T-helper 1 cell treated with Interleukin-12 subunit alpha and Interleukin-12 subunit beta and Interleukin-4 antibody, amounts not matched to agents 30 ng/mL and 1 ng/mL, for 36 hours (primary cell): Measurements from ENCODE around the gene COL5A1. TPM values are rescaled to one million over a fixed set of nuclear protein-coding genes. Genes with fewer than 3 reads are reported as not detected.
"Not testable (repeated sequence)": the region's sequence is repeated elsewhere in the genome, so short reads cannot be mapped to it uniquely, and the experiment has no call there.

Experiments
- intact Hi-C: fragments of 100-400 bp; cut with micrococcal nuclease; formaldehyde crosslinking; loops from one replicate; pipeline ENCODE4 v1.15.1; 2024
- total RNA-seq: library from RNA; stranded (reverse); gene quantifications from 2 replicates; pipeline ENCODE4 v1.2.3, GENCODE V29; 2022

The COL5A1 gene
- total RNA-seq, 1 donor from 2014 or later = 0.02 TPM

DNA sequence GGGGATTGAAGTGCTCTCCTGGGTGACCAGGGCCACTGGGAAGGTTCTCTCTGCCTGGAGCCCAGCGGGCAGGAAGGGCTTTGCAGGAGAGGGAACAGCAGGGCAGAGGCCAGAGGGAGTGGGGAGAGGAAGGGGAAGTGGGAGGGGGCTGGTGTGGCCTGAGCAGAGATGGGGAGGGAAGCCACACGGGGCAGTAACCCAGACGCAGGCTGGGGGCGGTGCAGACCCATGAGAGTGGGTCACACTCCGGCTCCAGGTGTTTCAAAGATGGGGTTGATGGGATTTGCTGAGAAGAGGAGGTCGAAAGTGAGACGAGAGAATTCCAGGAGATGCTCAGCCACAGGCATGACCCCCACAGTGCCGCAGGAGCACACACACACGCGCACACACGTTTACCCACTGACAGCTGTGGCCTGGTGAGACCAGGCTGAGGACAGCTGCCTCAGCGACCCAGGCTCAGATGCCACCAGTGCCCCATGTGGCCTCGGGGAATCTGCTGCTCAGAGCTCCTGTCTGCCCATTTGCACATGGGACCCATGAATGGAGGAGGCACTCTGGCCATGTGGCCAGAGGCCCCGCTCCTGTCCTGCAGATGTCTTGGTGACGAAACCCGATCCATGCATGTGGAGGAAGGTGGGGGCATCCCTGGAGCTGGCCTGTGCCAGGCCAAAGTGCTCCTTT lies 206.3 kb downstream of the COL5A1 start:
- intact Hi-C loops = no loop called here

DNA sequence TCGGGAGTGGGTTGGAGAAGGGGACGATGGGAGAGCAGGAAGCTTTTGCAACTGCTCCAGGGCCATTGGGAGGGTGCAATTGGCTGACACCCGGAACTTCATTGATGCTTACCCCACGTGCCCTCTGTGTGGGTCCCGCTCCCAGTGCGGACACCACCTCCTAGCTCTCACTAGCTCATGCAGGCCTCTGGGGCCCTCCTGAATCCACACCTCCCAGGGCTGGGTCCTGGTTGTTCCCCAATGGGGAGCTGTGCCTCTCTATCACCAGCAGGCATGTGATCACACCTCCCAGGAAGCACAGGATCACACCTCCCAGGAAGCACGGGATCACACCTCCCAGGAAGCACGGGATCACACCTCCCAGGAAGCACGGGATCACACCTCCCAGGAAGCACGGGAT lies 206.9 kb downstream of the COL5A1 start:
- intact Hi-C loops = no loop called here

DNA sequence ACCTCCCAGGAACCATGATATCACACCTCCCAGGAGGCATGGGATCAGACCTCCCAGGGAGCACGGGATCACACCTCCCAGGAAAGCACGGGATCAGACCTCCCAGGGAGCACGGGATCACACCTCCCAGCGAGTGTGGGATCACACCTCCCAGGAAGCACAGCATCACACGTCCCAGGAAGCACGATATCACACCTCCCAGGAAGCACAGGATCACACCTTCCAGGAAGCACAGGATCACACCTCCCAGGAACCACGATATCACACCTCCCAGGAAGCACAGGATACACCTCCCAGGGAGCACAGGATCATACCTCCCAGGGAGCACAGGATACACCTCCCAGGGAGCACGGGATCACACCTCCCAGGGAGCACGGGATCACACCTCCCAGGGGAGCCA lies 209.0 kb downstream of the COL5A1 start:
- intact Hi-C loops = no loop called here

DNA sequence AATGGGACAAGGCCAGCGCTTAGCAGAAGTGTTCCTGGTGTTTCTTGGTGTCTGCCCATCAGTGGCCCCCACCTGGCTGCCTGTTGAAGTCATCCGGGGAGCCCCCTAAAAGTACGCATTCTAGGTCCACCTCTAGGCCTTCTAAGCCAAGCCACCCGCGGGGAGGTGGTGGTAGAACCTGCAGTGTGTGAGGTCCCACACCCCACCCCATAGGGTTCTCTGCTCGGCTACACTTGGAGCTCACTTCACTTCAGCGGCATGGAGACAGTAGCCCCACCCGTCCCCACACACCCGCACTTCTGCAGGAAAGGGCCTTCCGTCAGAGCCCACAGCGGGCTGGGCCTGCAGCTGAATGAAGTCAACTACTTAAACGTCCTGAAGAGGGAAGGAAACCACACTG lies 209.4 kb downstream of the COL5A1 start:
- intact Hi-C loops = no loop called here

DNA sequence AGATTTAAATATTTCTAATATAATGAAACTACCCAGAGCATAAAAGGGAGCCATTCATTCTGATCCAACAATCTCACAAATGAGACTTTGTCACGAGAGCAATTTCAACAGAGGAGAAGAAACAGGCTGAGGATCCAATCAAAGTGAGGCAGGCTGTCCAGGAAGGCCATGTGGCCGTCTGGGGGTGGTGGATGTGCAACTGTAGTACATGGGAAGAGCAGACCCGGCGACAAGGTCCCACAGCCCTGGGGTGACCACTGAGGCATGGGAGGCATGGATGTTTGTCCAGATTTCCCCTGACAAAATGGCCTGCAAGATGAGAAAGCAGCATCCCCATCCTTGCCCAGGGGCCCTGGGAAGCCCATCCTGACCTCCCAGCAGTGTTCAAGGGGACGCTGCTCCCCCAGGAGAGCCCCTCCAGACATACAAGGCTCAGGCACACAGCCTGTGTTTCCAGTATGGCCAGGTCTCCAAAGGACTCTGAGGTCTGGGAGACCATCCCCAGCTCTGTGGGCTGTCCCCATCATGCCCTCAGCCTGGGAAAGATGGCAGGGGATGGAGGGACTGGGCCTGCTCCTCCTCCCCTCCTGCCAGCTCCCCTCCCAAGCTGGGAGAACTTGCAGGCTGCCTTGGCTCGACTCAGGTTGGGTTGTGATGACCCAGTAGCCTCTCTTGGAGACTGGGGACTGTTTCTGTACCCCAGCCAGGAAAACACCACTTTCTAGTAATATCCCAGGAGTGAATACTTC lies 211.5 kb downstream of the COL5A1 start:
- intact Hi-C loops = no loop called here

- intact Hi-C loops = no loop called here
Measured at GRCh38 chr9:134853893-134854292, 212.3 kb downstream of the COL5A1 start.

GRCh38 chr9:134854541-134854981 lies 213.0 kb downstream of the COL5A1 start:
- intact Hi-C loops = no loop called here

GRCh38 chr9:134855231-134855899 lies 213.8 kb downstream of the COL5A1 start:
- intact Hi-C loops = no loop called here

GRCh38 chr9:134855900-134856377 lies 214.3 kb downstream of the COL5A1 start:
- intact Hi-C loops = no loop called here

DNA sequence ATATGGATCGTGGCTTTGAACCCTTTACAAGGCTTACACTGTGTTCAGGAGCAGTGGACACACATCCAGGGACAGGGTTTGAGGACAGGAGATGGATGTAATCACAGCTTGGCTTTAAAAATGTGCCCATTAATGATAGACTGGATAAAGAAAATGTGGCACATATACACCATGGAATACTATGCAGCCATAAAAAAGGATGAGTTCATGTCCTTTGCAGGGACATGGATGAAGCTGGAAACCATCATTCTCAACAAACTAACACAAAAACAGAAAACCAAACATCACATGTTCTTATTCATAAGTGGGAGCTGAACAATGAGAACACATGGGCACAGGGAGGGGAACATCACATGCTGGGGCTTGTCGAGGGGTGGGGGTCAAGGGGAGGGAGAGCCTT lies 215.8 kb downstream of the COL5A1 start:
- intact Hi-C loops = not testable (repeated sequence)

DNA sequence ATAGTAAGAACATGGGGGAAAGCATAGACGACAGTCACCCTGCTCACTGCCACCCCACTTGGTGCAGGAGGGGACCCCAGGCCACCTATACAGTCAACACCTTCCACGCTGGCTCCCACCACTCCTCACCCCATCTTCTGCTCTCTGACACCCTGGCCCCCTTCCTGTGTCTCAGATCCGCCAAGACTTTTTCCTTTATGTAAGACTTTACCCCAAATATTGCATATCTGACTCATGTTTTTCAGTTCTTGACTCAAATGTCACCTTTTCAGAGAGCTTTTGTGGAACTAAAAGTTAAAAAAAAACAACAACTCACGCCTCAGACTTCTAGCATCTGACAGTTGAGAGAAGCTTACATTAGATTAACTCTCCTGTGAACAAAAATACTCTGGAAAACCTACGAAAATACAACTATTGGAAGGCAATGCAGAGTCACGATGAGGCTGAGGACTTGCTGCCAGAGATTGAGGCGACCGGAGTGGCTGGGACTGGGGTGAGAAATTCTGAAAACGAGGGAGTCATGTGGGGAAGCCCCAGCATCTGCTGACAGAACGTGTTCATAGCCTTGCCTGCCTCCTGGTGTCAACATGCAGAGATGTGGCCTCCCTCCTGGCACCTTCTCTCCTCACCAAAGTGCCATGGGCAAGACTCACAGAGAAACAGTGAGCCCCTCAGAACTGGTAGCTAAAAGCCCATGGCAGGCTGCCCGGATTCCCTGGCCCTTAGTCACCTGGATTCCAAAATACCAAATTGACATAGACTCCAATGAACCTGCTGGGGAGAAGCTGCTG lies 216.6 kb downstream of the COL5A1 start:
- intact Hi-C loops = no loop called here

- intact Hi-C loops = no loop called here
Measured at GRCh38 chr9:134860510-134860909, 218.9 kb downstream of the COL5A1 start.

DNA sequence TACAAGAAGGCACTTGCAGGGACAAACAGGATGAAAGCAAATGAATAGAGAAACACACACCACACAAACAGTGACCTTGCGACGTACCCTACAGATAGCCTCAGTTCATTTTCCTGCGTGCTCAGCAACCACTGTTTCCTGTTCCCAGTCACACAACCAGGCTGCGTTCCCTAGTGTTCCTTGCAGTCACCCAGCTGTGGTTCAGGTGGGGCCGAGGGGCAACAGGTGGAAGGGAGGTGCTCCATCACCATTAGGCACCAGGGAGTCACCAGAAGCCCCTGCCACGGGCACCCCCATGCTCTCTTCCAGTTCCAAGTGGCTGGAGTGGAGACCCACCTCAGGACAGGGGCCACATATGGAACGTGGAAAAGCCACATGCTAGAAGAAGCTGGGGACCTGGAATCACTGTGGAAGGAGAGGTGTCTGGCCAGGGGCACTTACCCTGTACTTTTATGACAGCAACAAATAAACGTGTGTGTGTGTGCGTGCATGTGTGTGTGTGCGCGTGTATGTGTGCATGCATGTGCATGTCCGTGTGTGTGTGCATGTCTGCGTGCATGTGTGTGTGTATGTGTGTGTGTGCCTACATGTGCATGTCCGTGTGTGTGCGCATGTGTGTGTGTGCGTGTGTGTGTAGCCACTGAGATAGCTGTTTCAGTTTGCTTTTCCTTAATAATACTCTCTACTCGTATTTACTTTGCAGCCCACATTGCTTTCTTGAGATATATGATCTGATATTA lies 220.2 kb downstream of the COL5A1 start:
- intact Hi-C loops = no loop called here

- intact Hi-C loops = no loop called here
Measured at GRCh38 chr9:134863306-134863902, 221.8 kb downstream of the COL5A1 start.

DNA sequence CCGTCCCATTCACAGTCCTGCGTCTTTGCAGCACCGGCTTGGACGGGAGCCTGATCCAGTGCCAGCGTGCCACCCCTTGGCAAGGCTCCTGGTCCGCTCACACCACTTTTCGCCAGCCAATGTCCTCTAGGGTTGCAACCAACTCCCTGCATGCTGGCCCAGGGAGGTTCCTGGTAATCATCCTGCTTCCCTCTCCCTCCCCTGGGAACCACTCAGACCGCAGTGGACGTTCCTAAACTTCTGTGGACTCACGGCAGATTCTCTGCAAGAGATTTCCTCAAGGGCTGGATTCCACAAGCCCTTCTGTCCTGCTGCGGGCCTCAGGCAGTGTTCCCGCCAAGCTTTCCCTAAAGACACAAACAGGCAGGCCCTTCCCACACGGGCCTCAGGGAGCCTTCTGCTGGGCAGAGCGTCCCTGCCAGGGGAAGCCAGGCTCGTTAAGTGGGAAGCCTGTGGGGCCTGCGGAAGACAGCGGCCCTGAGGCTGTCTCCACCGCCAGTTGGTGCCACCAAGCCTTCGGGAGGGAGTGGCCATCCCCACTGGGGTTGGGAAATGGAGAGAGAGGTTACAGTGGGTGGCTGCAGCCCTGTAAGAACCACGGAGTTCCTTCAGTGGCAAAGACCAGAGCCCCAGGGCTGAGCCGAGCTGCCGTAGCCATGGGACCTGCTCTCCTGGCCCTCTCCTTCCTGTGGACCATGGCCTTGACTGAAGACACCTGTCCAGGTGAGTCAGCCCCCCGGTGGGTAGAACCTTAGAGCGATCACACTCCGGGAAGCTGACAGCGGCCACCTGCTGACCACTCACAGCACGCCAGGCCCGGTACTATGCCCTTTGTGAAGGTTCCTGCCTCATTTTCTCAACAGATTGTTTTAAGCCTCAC lies 222.6 kb downstream of the COL5A1 start:
- intact Hi-C loops = no loop called here

GRCh38 chr9:134864821-134865190 lies 223.2 kb downstream of the COL5A1 start:
- intact Hi-C loops = no loop called here

- intact Hi-C loops = no loop called here
Measured at GRCh38 chr9:134867917-134868750, 226.5 kb downstream of the COL5A1 start.

- intact Hi-C loops = no loop called here
Measured at GRCh38 chr9:134868751-134869553, 227.3 kb downstream of the COL5A1 start.
